Activated T-helper 1 cell treated with anti-CD3 and anti-CD28 coated beads, Interleukin-12 subunit alpha, Interleukin-12 subunit beta, Interleukin-2, Interleukin-4 antibody, amounts not matched to agents 30 ng/mL and 10 ng/mL and 1 ng/mL, durations not matched to agents 14 hours and 24 hours and 36 hours (primary cell): ENCODE data around the gene C1QL1. TPM values are rescaled to one million over a fixed set of nuclear protein-coding genes. Genes with fewer than 3 reads are reported as not detected.
A peak's percentile ranks its signal among the peaks of the same experiment; 100 is the strongest.
"Not testable (repeated sequence)": the region's sequence is repeated elsewhere in the genome, so short reads cannot be mapped to it uniquely, and the experiment has no call there.

Source experiments
- DNase-seq: peaks from one replicate; pipeline ENCODE4 v3.0.0; 2021; ENCODE audit warnings: low spot score
- H3K27ac Mint-ChIP-seq: one replicate; pipeline ENCODE4 v1.8.0; 2021; ENCODE audit warnings: mild to moderate bottlenecking, mixed read lengths
- H3K27me3 Mint-ChIP-seq: one replicate; pipeline ENCODE4 v1.8.0; 2022; ENCODE audit warnings: mild to moderate bottlenecking, moderate library complexity, mixed read lengths; ENCODE audit not compliant: insufficient read depth
- H3K36me3 Mint-ChIP-seq: one replicate; pipeline ENCODE4 v1.8.0; 2021; ENCODE audit warnings: low read depth, mixed read lengths
- H3K4me1 Mint-ChIP-seq: one replicate; pipeline ENCODE4 v1.8.0; 2021; ENCODE audit warnings: low read depth, mixed read lengths
- H3K4me3 Mint-ChIP-seq: one replicate; pipeline ENCODE4 v1.8.0; 2021; ENCODE audit warnings: mild to moderate bottlenecking, moderate library complexity, mixed read lengths
- H3K9me3 Mint-ChIP-seq: one replicate; pipeline ENCODE4 v1.8.0; 2021; ENCODE audit warnings: mixed read lengths
- intact Hi-C: fragments of 100-400 bp; cut with micrococcal nuclease; formaldehyde crosslinking; loops from one replicate; pipeline ENCODE4 v1.15.1; 2024
- total RNA-seq: library from RNA; stranded (reverse); gene quantifications from 2 replicates; pipeline ENCODE4 v1.2.3, GENCODE V29; 2022

Gene C1QL1
- total RNA-seq, 1 donor from 2014 or later = 0.39 TPM

GRCh38 chr17:44947461-44948314, 20.4 kb downstream of the C1QL1 start, which contains the start of gene KIF18B:
TSS of gene KIF18B (minus strand) at chr17:44947773. CDS start at chr17:44936344, 11,429 bp downstream.
- peak; percentile 90 for DNase-seq
- peaks cover 2% of the 10 kb centered on the region for H3K27me3 Mint-ChIP-seq
- H3K4me3 Mint-ChIP-seq = peak within 1 kb of the TSS; percentile 95
- peaks cover 37% of the 10 kb centered on the region for H3K4me1 Mint-ChIP-seq
- intact Hi-C loops = loop anchor here (1.0 to 10.0 kb wide), 10 partner anchors 21 to 760 kb away; partner anchors contain the start of genes C1QL1, DCAKD, EFTUD2 and MAP3K14
- H3K9me3 Mint-ChIP-seq = no peaks in the 10 kb centered on the region
- peak within 1 kb of the TSS; percentile 92 for H3K27ac Mint-ChIP-seq
- peaks cover 6% of the 10 kb centered on the region for H3K36me3 Mint-ChIP-seq

DNA sequence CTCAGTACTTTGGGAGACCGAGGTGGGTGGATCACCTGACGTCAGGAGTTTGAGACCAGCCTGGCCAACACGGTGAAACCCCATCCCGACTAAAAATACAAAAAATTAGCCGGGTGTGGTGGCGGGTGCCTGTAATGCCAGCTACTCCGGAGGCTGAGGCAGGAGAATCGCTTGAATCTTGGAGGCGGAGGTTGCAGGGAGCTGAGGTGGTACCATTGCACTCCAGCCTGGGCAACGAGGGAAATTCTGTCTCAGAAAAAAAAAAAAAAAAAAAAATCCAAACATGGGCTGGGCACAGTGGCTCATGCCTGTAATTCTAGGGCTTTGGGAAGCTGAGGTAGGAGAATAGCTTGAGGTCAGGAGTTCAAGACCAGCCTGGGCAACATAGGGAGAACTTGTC, 22.5 kb downstream of the C1QL1 start:
- H3K27ac Mint-ChIP-seq, H3K27me3 Mint-ChIP-seq, H3K9me3 Mint-ChIP-seq, DNase-seq: not testable (repeated sequence)
- Mint-ChIP-seq H3K36me3 (peaks cover 11% of the 10 kb centered on the region), H3K4me1 (peaks cover 51% of the 10 kb centered on the region), H3K4me3 (peak overlapping the region; percentile 95)
- intact Hi-C loops = loop anchor here (2.0 to 10.0 kb wide), 5 partner anchors 25 to 758 kb away; partner anchors contain the start of genes MAP3K14 and TMUB2

DNA sequence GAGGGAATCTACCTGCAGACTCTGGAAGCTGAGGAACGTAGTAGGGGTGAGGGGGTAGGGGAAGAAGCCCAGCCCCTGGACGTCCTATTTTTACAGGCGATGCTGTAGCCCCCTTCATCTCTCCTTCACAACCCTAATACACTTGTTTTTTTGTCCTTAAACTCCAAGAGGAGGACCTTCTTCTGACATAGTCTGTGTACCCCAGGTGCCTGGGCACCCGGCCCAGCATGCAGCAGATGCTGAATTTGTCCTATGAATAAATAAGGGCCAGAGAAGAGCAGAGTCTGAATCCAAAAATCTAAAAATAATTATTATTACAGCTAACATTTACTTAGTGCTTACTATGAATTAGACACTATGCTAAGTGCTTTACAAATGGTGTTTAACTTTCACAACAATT, 25.6 kb downstream of the C1QL1 start:
- Mint-ChIP-seq H3K4me1 (peaks cover 41% of the 10 kb centered on the region), H3K9me3 (no peaks in the 10 kb centered on the region), H3K27me3 (no peaks in the 10 kb centered on the region), H3K4me3 (no peak overlapping the region), H3K27ac (peak overlapping the region; percentile 73), H3K36me3 (peaks cover 18% of the 10 kb centered on the region)
- no peak for DNase-seq
- intact Hi-C loops = loop anchor here (10.0 kb wide), 1 partner anchor 168 kb away; no protein-coding TSS in a partner anchor

GRCh38 chr17:44941712-44942331, 26.3 kb downstream of the C1QL1 start:
- Mint-ChIP-seq H3K27ac (peak overlapping the region; percentile 73), H3K9me3 (no peaks in the 10 kb centered on the region), H3K4me1 (peaks cover 41% of the 10 kb centered on the region), H3K36me3 (peaks cover 19% of the 10 kb centered on the region), H3K27me3 (no peaks in the 10 kb centered on the region), H3K4me3 (peak overlapping the region; percentile 9)
- no peak for DNase-seq
- intact Hi-C loops = loop anchor here (10.0 kb wide), 1 partner anchor 167 kb away; no protein-coding TSS in a partner anchor

DNA sequence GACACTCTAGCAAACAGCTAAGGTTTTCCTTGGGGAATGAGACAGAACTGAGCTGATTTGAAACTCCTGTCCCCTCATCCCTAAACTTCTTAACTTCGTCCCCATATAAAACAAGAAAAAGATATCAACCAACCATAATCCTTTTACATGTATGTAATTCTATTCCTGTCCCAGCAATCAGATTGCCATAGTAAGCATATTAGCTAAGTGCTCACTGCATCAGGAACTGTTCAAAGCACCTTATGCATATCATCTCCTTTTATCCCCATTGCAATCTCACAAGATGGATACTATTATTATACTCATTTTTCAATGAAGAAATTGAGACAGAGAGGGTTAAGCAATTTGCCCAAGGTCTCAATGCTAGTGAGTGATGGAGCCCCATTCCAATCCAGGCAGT, 27.3 kb downstream of the C1QL1 start:
- Mint-ChIP-seq H3K27ac (no peak overlapping the region), H3K4me3 (no peak overlapping the region), H3K4me1 (peaks cover 31% of the 10 kb centered on the region), H3K9me3 (no peaks in the 10 kb centered on the region), H3K36me3 (peaks cover 13% of the 10 kb centered on the region), H3K27me3 (no peaks in the 10 kb centered on the region)
- no peak for DNase-seq
- intact Hi-C loops = loop anchor here (10.0 kb wide), 1 partner anchor 166 kb away; no protein-coding TSS in a partner anchor

GRCh38 chr17:44940317-44940716, 27.8 kb downstream of the C1QL1 start:
- intact Hi-C loops = loop anchor here (10.0 kb wide), 1 partner anchor 166 kb away; no protein-coding TSS in a partner anchor
- Mint-ChIP-seq H3K27me3 (no peaks in the 10 kb centered on the region), H3K9me3 (no peaks in the 10 kb centered on the region), H3K36me3 (peaks cover 15% of the 10 kb centered on the region), H3K4me1 (peaks cover 31% of the 10 kb centered on the region), H3K27ac (peak overlapping the region; percentile 11), H3K4me3 (no peak overlapping the region)
- DNase-seq = no peak

- H3K27ac Mint-ChIP-seq = no peak overlapping the region
- no peak for DNase-seq
- H3K36me3 Mint-ChIP-seq = peaks cover 28% of the 10 kb centered on the region
- no peaks in the 10 kb centered on the region for H3K4me1 Mint-ChIP-seq
- H3K4me3 Mint-ChIP-seq = no peak overlapping the region
- no peaks in the 10 kb centered on the region for H3K9me3 Mint-ChIP-seq
- intact Hi-C loops = no loop called here
- H3K27me3 Mint-ChIP-seq = no peaks in the 10 kb centered on the region
Observed at GRCh38 chr17:44935116-44935515, 33.0 kb downstream of the C1QL1 start.

- no peak for DNase-seq
- H3K4me3 Mint-ChIP-seq = no peak overlapping the region
- H3K27ac Mint-ChIP-seq = no peak overlapping the region
- no peaks in the 10 kb centered on the region for H3K4me1 Mint-ChIP-seq
- intact Hi-C loops = no loop called here
- H3K9me3 Mint-ChIP-seq = no peaks in the 10 kb centered on the region
- H3K27me3 Mint-ChIP-seq = no peaks in the 10 kb centered on the region
- H3K36me3 Mint-ChIP-seq = peaks cover 32% of the 10 kb centered on the region
Observed at GRCh38 chr17:44934745-44935105, 33.4 kb downstream of the C1QL1 start.

DNA sequence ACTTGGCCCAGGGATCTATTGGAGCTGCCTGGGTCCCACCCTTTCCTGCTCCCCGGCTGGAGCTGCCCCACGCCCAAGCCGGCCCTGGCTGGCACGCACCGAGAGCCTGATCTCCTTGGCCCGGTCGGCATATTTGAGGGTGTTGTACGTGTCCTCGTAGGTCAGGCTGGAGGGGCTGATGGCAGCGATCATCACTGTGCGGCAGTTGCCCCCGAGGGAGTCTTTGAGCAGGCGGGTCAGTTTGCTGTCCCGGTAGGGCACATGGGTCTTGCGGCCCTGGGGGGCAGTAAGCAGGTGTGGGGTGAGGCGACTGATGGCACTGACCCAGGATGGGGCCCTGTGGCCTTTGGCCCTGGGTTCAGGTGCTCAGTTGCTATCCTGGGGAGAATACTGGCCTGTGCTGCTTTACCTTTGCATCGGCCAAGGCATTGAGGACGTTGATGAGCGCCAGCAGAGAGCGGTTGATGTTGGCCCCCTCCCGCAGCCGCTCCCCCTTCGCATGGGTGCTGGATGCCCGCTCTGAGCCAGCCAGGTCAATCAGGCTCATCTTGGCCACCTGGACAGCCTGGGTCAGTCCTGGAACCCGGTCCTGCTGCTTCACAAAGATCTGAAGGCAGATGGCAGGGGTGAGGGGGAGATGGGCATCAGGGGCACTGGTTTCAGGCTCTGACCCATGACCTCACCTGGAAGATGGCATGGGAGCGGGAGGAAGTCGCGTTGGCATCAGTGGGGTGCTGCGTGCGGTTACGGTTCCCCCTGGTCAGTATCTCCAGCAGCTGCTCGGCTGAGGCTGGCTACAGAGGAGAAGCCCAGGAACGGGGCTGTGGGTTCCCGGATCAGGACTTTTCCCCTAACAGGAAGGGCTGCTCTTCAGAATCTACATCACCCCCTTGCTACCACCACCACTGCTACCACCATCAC, 34.0 kb downstream of the C1QL1 start:
- no peak overlapping the region for H3K4me3 Mint-ChIP-seq
- H3K27ac Mint-ChIP-seq = no peak overlapping the region
- intact Hi-C loops = no loop called here
- H3K27me3 Mint-ChIP-seq = no peaks in the 10 kb centered on the region
- no peak for DNase-seq
- no peaks in the 10 kb centered on the region for H3K4me1 Mint-ChIP-seq
- no peaks in the 10 kb centered on the region for H3K9me3 Mint-ChIP-seq
- peaks cover 36% of the 10 kb centered on the region for H3K36me3 Mint-ChIP-seq

GRCh38 chr17:44932787-44933097, 35.4 kb downstream of the C1QL1 start:
- no peak for DNase-seq
- Mint-ChIP-seq H3K27ac (no peak overlapping the region), H3K4me3 (no peak overlapping the region), H3K4me1 (no peaks in the 10 kb centered on the region), H3K9me3 (no peaks in the 10 kb centered on the region), H3K36me3 (peaks cover 34% of the 10 kb centered on the region), H3K27me3 (no peaks in the 10 kb centered on the region)
- intact Hi-C loops = no loop called here

GRCh38 chr17:44932096-44932786, 35.9 kb downstream of the C1QL1 start:
- no peaks in the 10 kb centered on the region for H3K27me3 Mint-ChIP-seq

DNA sequence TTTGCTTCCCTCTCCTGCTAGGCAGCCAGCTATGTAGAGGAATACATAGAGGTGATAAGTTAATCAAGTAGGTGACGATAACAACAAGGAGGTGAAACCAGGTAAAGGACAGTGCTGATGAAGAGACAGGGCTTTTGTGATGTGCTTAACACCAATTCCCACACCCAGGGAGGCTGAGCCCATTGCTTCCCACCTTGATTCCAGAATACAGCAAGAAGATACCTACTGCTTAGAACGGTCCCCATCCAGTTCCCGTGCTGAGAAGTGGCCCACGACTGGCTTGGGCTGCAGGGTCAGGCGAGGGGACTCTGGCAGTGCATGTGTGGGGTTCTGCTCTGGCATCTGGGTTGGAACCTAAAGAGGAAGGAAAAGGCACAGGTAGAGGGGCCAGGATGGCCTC, 36.7 kb downstream of the C1QL1 start:
- Mint-ChIP-seq H3K27me3 (no peaks in the 10 kb centered on the region), H3K9me3 (no peaks in the 10 kb centered on the region), H3K27ac (no peak overlapping the region), H3K4me3 (no peak overlapping the region), H3K4me1 (no peaks in the 10 kb centered on the region), H3K36me3 (peaks cover 38% of the 10 kb centered on the region)
- DNase-seq = no peak
- intact Hi-C loops = no loop called here

More at GRCh38 chr17:44932096-44932786, 35.9 kb downstream of the C1QL1 start:
- Mint-ChIP-seq H3K4me3 (no peak overlapping the region), H3K9me3 (no peaks in the 10 kb centered on the region), H3K27ac (no peak overlapping the region), H3K36me3 (peaks cover 37% of the 10 kb centered on the region), H3K4me1 (no peaks in the 10 kb centered on the region)
- no peak for DNase-seq
- intact Hi-C loops = no loop called here
